B cell (primary cell): ENCODE data around the gene SLC39A13. TPM values are rescaled to one million over a fixed set of nuclear protein-coding genes. Genes with fewer than 3 reads are reported as not detected.

Source experiments
- ATAC-seq: fragments of 200-7000 bp; cut with Tn5 transposase; one replicate; pipeline ENCODE4 v1.10.0; 2021; ENCODE audit warnings: low read depth, mild to moderate bottlenecking, moderate number of reproducible peaks, moderate library complexity
- CTCF ChIA-PET: fragments of 350-600 bp; sonication (Branson Sonifier 250); formaldehyde crosslinking; loops from one replicate; lab custom pipeline; 2021; ENCODE audit warnings: antibody characterized with exemption, inconsistent platforms; lab: Charles Lee
- POLR2A ChIA-PET: fragments of 350-600 bp; sonication (Branson Sonifier 250); formaldehyde crosslinking; loops from one replicate; lab custom pipeline; 2021; ENCODE audit warnings: antibody characterized with exemption; lab: Charles Lee
- DNase-seq: peaks from one replicate; pipeline ENCODE4 v3.0.0; 2013
- H2AFZ ChIP-seq: 2 replicates; pipeline ENCODE4 v1.6.1; 2012; ENCODE audit warnings: mild to moderate bottlenecking, low read depth, low read length; ENCODE audit not compliant: insufficient read depth, poor library complexity, severe bottlenecking
- H3K27ac ChIP-seq, 2 donors: 1 replicate in 1 of 2; 2 replicates in 1 of 2; pipeline ENCODE4 v1.5.1; 2012 to 2013; ENCODE audit warnings: low read length in 2 of 2, mild to moderate bottlenecking in 2 of 2, moderate library complexity in 1 of 2
- H3K27me3 ChIP-seq, 4 experiments: fragments of 200-600 bp in 1 of 4; sonication (generic) in 1 of 4; replicated peaks in 1 of 4; 1 replicate in 2 of 4; 2 replicates in 2 of 4; pipeline versions ENCODE4 v1.6.1 to v1.7.0; 2013 to 2016; ENCODE audit warnings: low read length in 3 of 4, mild to moderate bottlenecking in 2 of 4, mixed read lengths in 1 of 4, moderate library complexity in 1 of 4; ENCODE audit not compliant: insufficient read depth in 4 of 4, control insufficient read depth in 3 of 4; ENCODE audit errors: control extremely low read depth in 1 of 4
- H3K36me3 ChIP-seq, 2 experiments: replicated peaks in 1 of 2; 1 replicate in 1 of 2; 2 replicates in 1 of 2; pipeline versions ENCODE4 v1.6.1 to v1.7.1; 2013; ENCODE audit warnings: low read length in 1 of 2; ENCODE audit not compliant: insufficient read depth in 2 of 2, control insufficient read depth in 1 of 2; ENCODE audit errors: control extremely low read depth in 1 of 2, extremely low read depth in 1 of 2
- H3K4me1 ChIP-seq, 2 donors: fragments of 200-600 bp in 1 of 2; sonication (generic) in 1 of 2; 1 replicate in 1 of 2; 2 replicates in 1 of 2; pipeline versions ENCODE4 v1.5.1 to v1.6.1; 2013 to 2017; ENCODE audit warnings: low read length in 2 of 2; ENCODE audit not compliant: control insufficient read depth in 2 of 2, insufficient read depth in 2 of 2
- H3K4me2 ChIP-seq: replicated peaks from 2 replicates; pipeline ENCODE3; 2012; ENCODE audit warnings: mild to moderate bottlenecking, low read depth, low read length; ENCODE audit not compliant: poor library complexity, severe bottlenecking
- H3K4me3 ChIP-seq, 5 experiments: fragments of 200-600 bp in 1 of 5; sonication (generic) in 1 of 5; 1 replicate in 3 of 5; 2 replicates in 2 of 5; pipeline versions ENCODE4 v1.5.1 to v1.7.0; 2011 to 2016; ENCODE audit warnings: low read length in 4 of 5, mild to moderate bottlenecking in 4 of 5, low read depth in 2 of 5, control low read depth in 1 of 5, moderate library complexity in 1 of 5; ENCODE audit not compliant: insufficient read depth in 1 of 5; ENCODE audit errors: control extremely low read depth in 1 of 5, extremely low read depth in 1 of 5
- H3K79me2 ChIP-seq: fragments of 200-600 bp; sonication (generic); one replicate; pipeline ENCODE4 v1.6.0; 2016; ENCODE audit warnings: low read length; ENCODE audit not compliant: control insufficient read depth, insufficient read depth
- H3K9ac ChIP-seq: fragments of 200-600 bp; sonication (generic); 2 replicates; pipeline ENCODE4 v1.6.1; 2017; ENCODE audit warnings: mild to moderate bottlenecking, low read length, moderate library complexity
- H3K9me3 ChIP-seq, 3 donors: one replicate each; pipeline versions ENCODE4 v1.6.1 to v1.7.1; 2013; ENCODE audit warnings: low read length in 2 of 3; ENCODE audit not compliant: control insufficient read depth in 2 of 3, insufficient read depth in 1 of 3; ENCODE audit errors: control extremely low read depth in 1 of 3
- H4K20me1 ChIP-seq: 2 replicates; pipeline ENCODE4 v1.6.0; 2012; ENCODE audit warnings: mild to moderate bottlenecking, low read length; ENCODE audit not compliant: insufficient read depth, control insufficient read depth, poor library complexity, severe bottlenecking
- H3K27ac Mint-ChIP-seq: one replicate; pipeline ENCODE4 v1.8.0; 2021; ENCODE audit warnings: mixed read lengths
- H3K27me3 Mint-ChIP-seq: one replicate; pipeline ENCODE4 v1.8.0; 2021; ENCODE audit warnings: mixed read lengths
- H3K4me1 Mint-ChIP-seq: one replicate; pipeline ENCODE4 v1.8.0; 2021; ENCODE audit warnings: mixed read lengths
- H3K4me3 Mint-ChIP-seq: one replicate; pipeline ENCODE4 v1.8.0; 2021; ENCODE audit warnings: mixed read lengths
- H3K9me3 Mint-ChIP-seq: one replicate; pipeline ENCODE4 v1.8.0; 2022; ENCODE audit warnings: mixed read lengths; ENCODE audit not compliant: insufficient read depth
- EZH2 ChIP-seq: IDR thresholded peaks from 2 replicates; pipeline ENCODE4 v1.6.1; 2012; ENCODE audit warnings: borderline replicate concordance, low read depth, mild to moderate bottlenecking, moderate library complexity, low read length; ENCODE audit not compliant: insufficient read depth, poor library complexity, severe bottlenecking
- WGBS: methylation state at CpG from one replicate; pipeline ENCODE4 v1.1.5; 2013; ENCODE audit warnings: missing lambda C conversion rate; ENCODE audit not compliant: insufficient coverage; 5-methylcytosine and 5-hydroxymethylcytosine counted together
- intact Hi-C: fragments of 100-400 bp; cut with micrococcal nuclease; formaldehyde crosslinking; loops from one replicate; pipeline ENCODE4 v1.10.0; 2022
- polyA plus RNA-seq: library from polyadenylated mRNA; depleted of rRNA; stranded (reverse); fragments of >200 nt; gene quantifications from 2 replicates; pipeline ENCODE4 v1.2.3, GENCODE V29; 2012
- total RNA-seq, 2 donors: library from RNA; stranded (reverse); fragments of 120-200 nt in 1 of 2; gene quantifications; 1 replicate in 1 of 2; 2 replicates in 1 of 2; pipeline versions ENCODE4 v1.2.3 to v1.2.4, GENCODE V29; 2013 to 2022
- TF ChIP-seq, protein P1 (sequence below): fragments of 200-600 bp; IDR thresholded peaks from one replicate; pipeline ENCODE4 v1.8.0; 2022; ENCODE audit warnings: antibody characterized with exemption, mild to moderate bottlenecking

Gene SLC39A13
- total and polyA plus RNA-seq, 2 donors (not counting 1 experiment from before 2014, with no cell fraction given) = 33.0 to 55.7 TPM

DNA sequence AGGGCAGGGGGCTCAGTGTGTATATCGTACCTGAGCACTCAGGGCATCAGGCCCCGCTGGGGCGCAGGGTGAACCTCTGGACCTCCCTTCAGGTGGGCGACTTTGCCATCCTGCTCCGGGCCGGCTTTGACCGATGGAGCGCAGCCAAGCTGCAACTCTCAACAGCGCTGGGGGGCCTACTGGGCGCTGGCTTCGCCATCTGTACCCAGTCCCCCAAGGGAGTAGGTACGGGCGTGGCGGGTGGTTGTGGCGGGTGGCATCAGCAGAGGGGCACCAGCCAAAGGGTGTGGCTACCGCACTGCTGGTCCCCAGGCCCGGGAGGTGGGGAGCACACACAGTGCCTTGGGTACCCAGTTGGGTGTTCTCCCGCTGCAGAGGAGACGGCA is 6.3 kb downstream of the SLC39A13 start:
- POLR2A ChIA-PET = interaction anchor here (0.7 kb wide), 1 partner anchor 40 kb away, joined by 4 read pairs; no protein-coding TSS in a partner anchor
- Histone ChIP-seq H3K4me3 (no peak overlapping the region), H3K4me2 (no peak overlapping the region)

DNA sequence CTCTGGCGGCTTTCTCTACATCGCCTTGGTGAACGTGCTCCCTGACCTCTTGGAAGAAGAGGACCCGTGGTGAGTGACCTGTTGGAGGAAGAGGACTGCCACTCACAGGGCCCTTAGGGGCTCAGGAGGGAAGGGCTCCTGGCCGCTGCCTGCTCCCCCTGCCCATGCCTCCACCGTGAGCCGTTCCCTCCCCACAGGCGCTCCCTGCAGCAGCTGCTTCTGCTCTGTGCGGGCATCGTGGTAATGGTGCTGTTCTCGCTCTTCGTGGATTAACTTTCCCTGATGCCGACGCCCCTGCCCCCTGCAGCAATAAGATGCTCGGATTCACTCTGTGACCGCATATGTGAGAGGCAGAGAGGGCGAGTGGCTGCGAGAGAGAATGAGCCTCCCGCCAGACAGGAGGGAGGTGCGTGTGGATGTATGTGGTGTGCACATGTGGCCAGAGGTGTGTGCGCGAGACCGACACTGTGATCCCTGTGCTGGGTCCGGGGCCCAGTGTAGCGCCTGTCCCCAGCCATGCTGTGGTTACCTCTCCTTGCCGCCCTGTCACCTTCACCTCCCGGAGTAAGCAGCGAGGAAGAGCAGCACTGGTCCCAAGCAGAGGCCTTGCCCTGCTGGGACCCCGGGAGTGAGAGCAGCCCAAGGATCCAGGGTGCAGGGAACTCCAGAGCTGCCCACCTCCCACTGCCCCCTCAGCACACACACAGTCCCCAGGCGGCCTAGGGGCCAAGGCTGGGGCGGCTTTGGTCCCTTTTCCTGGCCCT is 6.9 kb downstream of the SLC39A13 start:
- no peak overlapping the region for H3K4me3 ChIP-seq
- no peak overlapping the region for H3K9ac ChIP-seq
- DNase-seq (no peak), ATAC-seq (no peak)
- H3K9me3 Mint-ChIP-seq = no peaks in the 10 kb centered on the region
- TF ChIP-seq, protein P1, sequence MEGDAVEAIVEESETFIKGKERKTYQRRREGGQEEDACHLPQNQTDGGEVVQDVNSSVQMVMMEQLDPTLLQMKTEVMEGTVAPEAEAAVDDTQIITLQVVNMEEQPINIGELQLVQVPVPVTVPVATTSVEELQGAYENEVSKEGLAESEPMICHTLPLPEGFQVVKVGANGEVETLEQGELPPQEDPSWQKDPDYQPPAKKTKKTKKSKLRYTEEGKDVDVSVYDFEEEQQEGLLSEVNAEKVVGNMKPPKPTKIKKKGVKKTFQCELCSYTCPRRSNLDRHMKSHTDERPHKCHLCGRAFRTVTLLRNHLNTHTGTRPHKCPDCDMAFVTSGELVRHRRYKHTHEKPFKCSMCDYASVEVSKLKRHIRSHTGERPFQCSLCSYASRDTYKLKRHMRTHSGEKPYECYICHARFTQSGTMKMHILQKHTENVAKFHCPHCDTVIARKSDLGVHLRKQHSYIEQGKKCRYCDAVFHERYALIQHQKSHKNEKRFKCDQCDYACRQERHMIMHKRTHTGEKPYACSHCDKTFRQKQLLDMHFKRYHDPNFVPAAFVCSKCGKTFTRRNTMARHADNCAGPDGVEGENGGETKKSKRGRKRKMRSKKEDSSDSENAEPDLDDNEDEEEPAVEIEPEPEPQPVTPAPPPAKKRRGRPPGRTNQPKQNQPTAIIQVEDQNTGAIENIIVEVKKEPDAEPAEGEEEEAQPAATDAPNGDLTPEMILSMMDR = no peak
- TF ChIP-seq EZH2 = no peak
- H3K4me2 ChIP-seq = no peak overlapping the region
- peaks cover 0 to 3% of the 10 kb centered on the region in 2 donors for H3K4me1 ChIP-seq
- CTCF ChIA-PET = interaction anchor here (0.9 kb wide), 1 partner anchor 120 kb away, joined by 3 read pairs; no protein-coding TSS in a partner anchor
- no peaks in the 10 kb centered on the region for H3K79me2 ChIP-seq
- intact Hi-C loops = no loop called here
- peaks cover under 1% of the 10 kb centered on the region for H3K4me1 Mint-ChIP-seq
- no peak overlapping the region for H3K4me3 Mint-ChIP-seq
- H3K27me3 ChIP-seq = no peaks in the 10 kb centered on the region
- H4K20me1 ChIP-seq = no peaks in the 10 kb centered on the region
- no peak overlapping the region for H3K27ac Mint-ChIP-seq
- no peaks in the 10 kb centered on the region for H3K9me3 ChIP-seq
- no peak overlapping the region for H3K27ac ChIP-seq
- peaks cover 0 to 46% of the 10 kb centered on the region in 2 experiments for H3K36me3 ChIP-seq
- H3K27me3 Mint-ChIP-seq = no peaks in the 10 kb centered on the region
- no peak overlapping the region for H2AFZ ChIP-seq
- POLR2A ChIA-PET = no interaction called here
- WGBS = 93% methylated on average over 26 of the region's 31 CpGs

More for the DNA sequence above, 6.3 kb downstream of the SLC39A13 start:
- no peak for TF ChIP-seq EZH2
- TF ChIP-seq, protein P1 = no peak
- Histone ChIP-seq H3K79me2 (no peaks in the 10 kb centered on the region), H3K36me3 (peaks cover 0 to 41% of the 10 kb centered on the region in 2 experiments), H4K20me1 (no peaks in the 10 kb centered on the region), H3K9ac (no peak overlapping the region), H3K27me3 (no peaks in the 10 kb centered on the region), H3K27ac (no peak overlapping the region), H3K9me3 (no peaks in the 10 kb centered on the region), H3K4me1 (peaks cover 0 to 3% of the 10 kb centered on the region in 2 donors), H2AFZ (no peak overlapping the region)
- WGBS = 86% methylated on average over 18 of the region's 19 CpGs
- Mint-ChIP-seq H3K27me3 (no peaks in the 10 kb centered on the region), H3K4me3 (no peak overlapping the region), H3K27ac (no peak overlapping the region), H3K4me1 (peaks cover 2% of the 10 kb centered on the region), H3K9me3 (no peaks in the 10 kb centered on the region)
- ATAC-seq (no peak), DNase-seq (no peak)
- CTCF ChIA-PET = interaction anchor here (0.9 to 19.1 kb wide), 2 partner anchors 43 to 119 kb away, joined by 3 to 345 read pairs; no protein-coding TSS in a partner anchor
- intact Hi-C loops = no loop called here
